Stomach (tissue), 9 donors: ENCODE data around the gene COL3A1. TPM values are rescaled to one million over a fixed set of nuclear protein-coding genes. Genes with fewer than 3 reads are reported as not detected.

Source experiments
- DNase-seq, 2 donors: peaks; one replicate each; pipeline versions ENCODE4 v3.0.0 to v3.0.0-alpha.2; 2013 to 2019
- H3K27ac ChIP-seq, 5 donors: fragments of 200-600 bp in 4 of 5; sonication (generic) in 4 of 5; one replicate each; pipeline ENCODE4 v1.5.1; 2013 to 2019; ENCODE audit warnings: mild to moderate bottlenecking in 1 of 5, moderate library complexity in 1 of 5
- H3K27me3 ChIP-seq, 3 donors: fragments of 200-600 bp; sonication (generic); one replicate each; pipeline ENCODE4 v1.5.1; 2017 to 2019; ENCODE audit warnings: mixed run types in 1 of 3
- H3K36me3 ChIP-seq, 4 donors: fragments of 200-600 bp; sonication (generic); 1 replicate in 3 of 4; 2 replicates in 1 of 4; pipeline ENCODE4 v1.5.1; 2016 to 2019
- H3K4me1 ChIP-seq, 4 donors: fragments of 200-600 bp; sonication (generic); one replicate each; pipeline ENCODE4 v1.5.1; 2016 to 2019
- H3K4me3 ChIP-seq, 4 donors: fragments of 200-600 bp; sonication (generic) in 3 of 4; one replicate each; pipeline ENCODE4 v1.5.1; 2016 to 2019; ENCODE audit warnings: mild to moderate bottlenecking in 1 of 4
- H3K9me3 ChIP-seq, 4 donors: fragments of 200-600 bp; sonication (generic); one replicate each; pipeline ENCODE4 v1.5.1; 2016 to 2019
- EP300 ChIP-seq: sonication (generic); formaldehyde crosslinking; IDR thresholded peaks from one replicate; pipeline ENCODE4 v1.6.1; 2017; ENCODE audit warnings: antibody characterized with exemption
- POLR2A ChIP-seq, 4 donors: fragments of 450-650 bp; IDR thresholded peaks; one replicate each; pipeline ENCODE4 v1.6.1; 2016; ENCODE audit warnings: antibody characterized with exemption in 4 of 4, control low read depth in 2 of 4, mild to moderate bottlenecking in 1 of 4, moderate library complexity in 1 of 4
- POLR2AphosphoS5 ChIP-seq, 3 donors: sonication (generic); formaldehyde crosslinking; IDR thresholded peaks; one replicate each; pipeline ENCODE4 v1.6.1; 2016; ENCODE audit warnings: antibody characterized with exemption in 3 of 3
- WGBS, 5 donors: extraction: QIAGEN DNeasy Blood & Tissue Kit in 3 of 5; methylation state at CpG; one replicate each; pipeline versions ENCODE4 v1.1.5 to v1.1.7; 2013 to 2018; 5-methylcytosine and 5-hydroxymethylcytosine counted together
- intact Hi-C: fragments of 100-400 bp; cut with DNase I; formaldehyde crosslinking; loops from one replicate; pipeline ENCODE4 v1.15.1; 2023; ENCODE audit warnings: low total_unique reads
- polyA plus RNA-seq, 3 donors: library from polyadenylated mRNA; stranded (reverse); fragments of 200-250 nt; gene quantifications; one replicate each; pipeline ENCODE4 v1.2.3, GENCODE V29; 2013
- total RNA-seq, 5 donors: library from RNA; depleted of rRNA; stranded (reverse); fragments of >200 nt; gene quantifications; one replicate each; pipeline versions ENCODE4 v1.1.0 to v1.2.3, GENCODE V29; 2014 to 2016
- TF ChIP-seq, protein P1 (sequence below), 7 experiments: fragments of 450-650 bp in 4 of 7; fragments of 200-600 bp in 3 of 7; sonication (generic) in 3 of 7; IDR thresholded peaks; one replicate each; pipeline ENCODE4 v1.5.1; 2016 to 2019; ENCODE audit warnings: antibody characterized with exemption in 7 of 7, control low read depth in 2 of 7, mild to moderate bottlenecking in 1 of 7
- donor health status: healthy with polysubstance abuse.
- donor health status: Bipolar disorder and iron deficiency.
- donor health status: healthy.

Gene COL3A1
- total and polyA plus RNA-seq, 8 donors, result 60.7 to 7,728 (median 145) TPM

GRCh38 chr2:188976545-188977268 lies 2.5 kb downstream of the COL3A1 start:
- Histone ChIP-seq H3K36me3 (no peaks in the 10 kb centered on the region), H3K27ac (peak overlapping the region in 4 of 5 donors; percentile 72 to 83 (median 79)), H3K4me3 (peak overlapping the region; percentile 40 to 45 (median 42)), H3K27me3 (no peaks in the 10 kb centered on the region), H3K9me3 (no peaks in the 10 kb centered on the region), H3K4me1 (peaks cover 0 to 10% (median 2%) of the 10 kb centered on the region in 4 donors)
- DNase-seq, result peak in 1 of 2 donors; percentile 73
- TF ChIP-seq, protein P1, sequence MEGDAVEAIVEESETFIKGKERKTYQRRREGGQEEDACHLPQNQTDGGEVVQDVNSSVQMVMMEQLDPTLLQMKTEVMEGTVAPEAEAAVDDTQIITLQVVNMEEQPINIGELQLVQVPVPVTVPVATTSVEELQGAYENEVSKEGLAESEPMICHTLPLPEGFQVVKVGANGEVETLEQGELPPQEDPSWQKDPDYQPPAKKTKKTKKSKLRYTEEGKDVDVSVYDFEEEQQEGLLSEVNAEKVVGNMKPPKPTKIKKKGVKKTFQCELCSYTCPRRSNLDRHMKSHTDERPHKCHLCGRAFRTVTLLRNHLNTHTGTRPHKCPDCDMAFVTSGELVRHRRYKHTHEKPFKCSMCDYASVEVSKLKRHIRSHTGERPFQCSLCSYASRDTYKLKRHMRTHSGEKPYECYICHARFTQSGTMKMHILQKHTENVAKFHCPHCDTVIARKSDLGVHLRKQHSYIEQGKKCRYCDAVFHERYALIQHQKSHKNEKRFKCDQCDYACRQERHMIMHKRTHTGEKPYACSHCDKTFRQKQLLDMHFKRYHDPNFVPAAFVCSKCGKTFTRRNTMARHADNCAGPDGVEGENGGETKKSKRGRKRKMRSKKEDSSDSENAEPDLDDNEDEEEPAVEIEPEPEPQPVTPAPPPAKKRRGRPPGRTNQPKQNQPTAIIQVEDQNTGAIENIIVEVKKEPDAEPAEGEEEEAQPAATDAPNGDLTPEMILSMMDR (IDR thresholded peaks at IDR 0.05), result peak in 4 of 7 experiments; percentile 10 to 51 (median 36)
- TF ChIP-seq POLR2AphosphoS5 (IDR thresholded peaks at IDR 0.05), result peak in 1 of 3 donors; percentile 18
- no peak for TF ChIP-seq POLR2A (IDR thresholded peaks at IDR 0.05)
- TF ChIP-seq EP300, result no peak
- intact Hi-C loops, result no loop called here
- 46 to 65% (median 50%) methylated on average over 8 of the region's 8 CpGs for WGBS, 5 donors

DNA sequence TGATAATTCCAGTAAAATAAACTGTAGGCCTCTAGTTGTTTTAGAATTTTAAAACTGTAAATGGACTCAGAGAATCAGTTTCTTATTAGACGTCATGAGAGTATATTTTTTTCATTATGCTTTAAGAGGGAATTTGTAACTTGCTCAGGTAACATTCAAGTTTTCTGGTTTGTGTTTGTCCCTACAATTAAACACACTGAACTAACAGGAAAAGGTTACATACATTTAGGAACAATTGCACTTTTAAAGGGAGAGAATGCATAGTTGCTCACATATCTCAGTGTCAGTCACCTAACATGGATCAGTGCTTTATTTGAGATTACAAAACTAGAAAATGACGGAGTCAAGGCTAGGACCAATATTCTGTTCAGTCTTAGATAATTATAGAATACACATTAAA lies 3.1 kb downstream of the COL3A1 start:
- no peak for DNase-seq
- Histone ChIP-seq H3K4me1 (peaks cover 0 to 9% (median 2%) of the 10 kb centered on the region in 4 donors), H3K9me3 (no peaks in the 10 kb centered on the region), H3K27ac (peak overlapping the region in 4 of 5 donors; percentile 72 to 83 (median 79)), H3K4me3 (peak overlapping the region; percentile 40 to 45 (median 42)), H3K36me3 (no peaks in the 10 kb centered on the region), H3K27me3 (no peaks in the 10 kb centered on the region)
- intact Hi-C loops, result no loop called here
- 39 to 58% (median 44%) methylated on average over 2 of the region's 2 CpGs for WGBS, 5 donors
- TF ChIP-seq, protein P1 (IDR thresholded peaks at IDR 0.05), result no peak
- TF ChIP-seq POLR2A (IDR thresholded peaks at IDR 0.05), result no peak
- TF ChIP-seq POLR2AphosphoS5 (IDR thresholded peaks at IDR 0.05), result no peak
- no peak for TF ChIP-seq EP300

DNA sequence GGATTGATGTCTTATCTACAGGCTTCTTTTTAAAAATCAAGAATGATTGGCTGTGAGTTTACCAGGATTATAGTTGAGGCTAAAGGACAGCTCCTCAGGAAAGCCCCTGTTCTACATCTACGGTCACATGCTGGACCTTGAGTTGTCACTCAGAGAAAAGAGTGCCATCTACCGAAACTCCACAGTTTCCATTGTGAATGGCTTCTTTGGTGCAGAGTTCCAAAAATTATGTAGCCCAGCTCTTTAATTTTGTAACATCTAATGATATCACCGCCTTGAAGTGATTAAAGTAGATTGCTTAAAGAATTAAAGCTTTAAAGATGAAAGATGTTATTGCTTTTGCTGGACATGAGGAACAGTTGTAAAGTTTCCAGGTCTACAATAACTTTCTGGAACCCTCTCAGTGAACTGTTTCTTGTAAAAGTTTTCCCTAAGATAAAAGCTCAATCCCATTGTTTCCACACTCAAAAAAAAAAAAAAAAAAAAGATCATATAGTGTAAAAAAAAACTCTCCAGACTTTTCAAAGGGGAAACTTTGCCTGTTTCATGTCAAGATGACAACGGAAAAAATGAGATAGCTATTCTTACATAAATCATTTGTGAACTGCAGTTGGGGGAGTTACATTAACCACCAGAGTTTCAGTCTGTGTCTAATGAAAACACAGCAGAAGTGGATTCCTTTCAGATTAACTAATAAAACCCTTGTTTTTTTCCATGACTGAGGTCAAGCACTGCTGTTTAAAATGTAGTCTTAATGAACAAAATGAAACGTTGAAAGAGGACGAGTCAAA lies 4.3 kb downstream of the COL3A1 start:
- TF ChIP-seq POLR2A (IDR thresholded peaks at IDR 0.05), result no peak
- TF ChIP-seq, protein P1 (IDR thresholded peaks at IDR 0.05), result peak in 1 of 7 experiments; percentile 12
- TF ChIP-seq POLR2AphosphoS5 (IDR thresholded peaks at IDR 0.05), result peak; percentile 15 to 36 (median 31)
- no peak for TF ChIP-seq EP300
- H3K9me3 ChIP-seq, result no peaks in the 10 kb centered on the region
- peak in 1 of 2 donors; percentile 86 for DNase-seq
- H3K36me3 ChIP-seq, result no peaks in the 10 kb centered on the region
- H3K27ac ChIP-seq, result peak overlapping the region in 4 of 5 donors; percentile 72 to 83 (median 79)
- intact Hi-C loops, result no loop called here
- peaks cover 0 to 9% (median under 1%) of the 10 kb centered on the region in 4 donors for H3K4me1 ChIP-seq
- no peaks in the 10 kb centered on the region for H3K27me3 ChIP-seq
- 20 to 33% (median 25%) methylated on average over 6 of the region's 6 CpGs for WGBS, 5 donors
- H3K4me3 ChIP-seq, result peak overlapping the region in 3 of 4 donors; percentile 12 to 45 (median 43)
